ENCODE measurements around the gene OPN1MW3.
A peak's percentile ranks its signal among the peaks of the same experiment; 100 is the strongest.
"Not testable (repeated sequence)": the region's sequence is repeated elsewhere in the genome, so short reads cannot be mapped to it uniquely, and the experiment has no call there.

Gene OPN1MW3

DNA sequence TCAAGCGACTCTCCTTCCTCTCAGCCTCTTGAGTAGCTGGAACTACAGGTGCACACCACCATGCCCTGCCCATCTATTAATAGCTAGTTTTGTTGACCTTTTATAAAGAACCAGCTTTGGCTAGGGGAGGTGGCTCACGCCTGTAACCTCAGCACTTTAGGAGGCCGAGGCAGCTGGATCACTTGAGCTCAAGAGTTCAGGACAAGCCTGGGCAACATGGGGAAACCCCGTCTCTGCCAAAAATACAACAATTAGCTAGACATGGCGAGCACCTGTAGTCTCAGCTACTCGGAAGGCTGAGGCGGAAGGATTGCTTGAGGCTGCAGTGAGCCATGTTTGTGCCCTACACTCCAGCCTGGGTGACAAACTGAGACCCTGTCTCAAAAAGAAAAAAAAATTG lies 40.9 kb downstream of the OPN1MW3 start:
- no peak for DNase-seq

DNA sequence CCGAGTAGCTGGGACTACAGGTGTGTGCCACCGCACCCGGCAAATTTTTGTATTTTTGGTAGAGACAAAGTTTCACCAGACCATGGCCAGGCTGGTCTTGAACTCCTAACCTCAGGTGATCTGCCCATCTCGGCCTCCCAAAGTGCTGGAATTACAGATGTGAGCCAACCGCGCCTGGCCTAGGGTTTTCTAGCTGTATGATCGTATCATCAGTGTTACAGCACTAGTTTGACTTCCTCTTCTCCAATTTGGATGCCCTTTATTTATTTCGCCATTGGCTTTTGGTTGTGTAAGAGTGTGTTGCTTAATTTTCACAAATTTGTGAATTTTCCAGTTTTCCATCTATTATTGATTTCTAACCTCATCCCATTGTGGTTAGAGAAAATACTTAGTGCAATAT lies 43.4 kb downstream of the OPN1MW3 start:
- no peak for DNase-seq

DNA sequence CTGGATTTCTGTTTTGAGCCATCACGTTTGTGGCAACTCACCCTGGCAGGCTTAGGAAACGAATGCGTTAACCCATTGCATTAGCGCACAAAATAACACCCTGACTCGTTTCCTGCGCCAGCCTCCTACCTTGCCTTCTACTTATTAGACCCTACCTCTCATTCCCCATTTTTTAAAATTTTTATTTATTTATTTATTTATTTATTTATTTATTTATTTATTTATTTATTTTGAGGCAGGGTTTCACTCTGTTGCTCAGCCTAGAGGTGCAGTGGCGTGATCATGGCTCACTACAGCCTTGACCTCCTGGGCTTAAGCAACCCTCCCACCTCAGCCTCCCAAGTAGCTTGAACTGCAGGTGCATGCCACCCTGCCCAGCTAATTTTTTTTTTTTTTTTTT lies 45.6 kb downstream of the OPN1MW3 start:
- not testable (repeated sequence) for DNase-seq

DNA sequence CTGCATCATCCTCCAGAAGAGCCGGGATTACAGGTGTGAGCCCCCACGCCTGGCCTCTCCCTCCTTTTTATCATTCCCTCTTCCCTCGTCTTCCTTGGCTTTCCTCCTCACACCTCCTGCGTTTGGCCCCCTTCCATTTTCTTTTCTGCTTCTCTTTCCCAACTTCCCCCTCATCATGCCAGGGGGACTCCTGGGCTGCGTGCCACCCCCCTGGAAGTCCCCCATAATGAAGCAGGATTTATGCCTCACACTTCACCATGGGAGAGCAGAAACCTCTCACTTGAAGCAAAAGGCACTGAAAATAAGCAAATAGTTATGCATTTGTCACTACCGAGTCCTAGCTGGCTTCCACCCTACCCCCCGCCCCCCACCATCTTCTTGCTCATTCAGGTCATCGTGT lies 46.1 kb downstream of the OPN1MW3 start:
- DNase-seq: no peak

DNA sequence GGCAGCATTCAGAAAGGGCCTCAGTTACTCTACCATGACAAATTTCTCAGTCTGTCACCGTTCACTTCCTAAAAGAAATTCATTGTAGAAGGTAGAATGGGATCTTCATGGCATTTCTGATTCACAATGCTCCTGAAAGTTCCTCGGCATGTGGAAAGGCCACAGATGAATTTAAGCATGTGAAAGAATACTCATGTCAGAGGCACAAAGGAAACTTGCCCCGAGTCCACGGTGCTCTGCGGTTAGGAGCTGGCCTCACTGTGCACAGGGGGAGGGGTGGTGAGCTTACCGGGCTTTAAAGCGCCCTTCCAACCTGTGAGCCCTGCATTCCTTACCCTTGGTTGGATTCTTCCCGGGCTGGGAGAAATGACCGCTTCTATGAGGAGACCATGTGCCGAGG lies 47.5 kb downstream of the OPN1MW3 start:
- no peak for DNase-seq

DNA sequence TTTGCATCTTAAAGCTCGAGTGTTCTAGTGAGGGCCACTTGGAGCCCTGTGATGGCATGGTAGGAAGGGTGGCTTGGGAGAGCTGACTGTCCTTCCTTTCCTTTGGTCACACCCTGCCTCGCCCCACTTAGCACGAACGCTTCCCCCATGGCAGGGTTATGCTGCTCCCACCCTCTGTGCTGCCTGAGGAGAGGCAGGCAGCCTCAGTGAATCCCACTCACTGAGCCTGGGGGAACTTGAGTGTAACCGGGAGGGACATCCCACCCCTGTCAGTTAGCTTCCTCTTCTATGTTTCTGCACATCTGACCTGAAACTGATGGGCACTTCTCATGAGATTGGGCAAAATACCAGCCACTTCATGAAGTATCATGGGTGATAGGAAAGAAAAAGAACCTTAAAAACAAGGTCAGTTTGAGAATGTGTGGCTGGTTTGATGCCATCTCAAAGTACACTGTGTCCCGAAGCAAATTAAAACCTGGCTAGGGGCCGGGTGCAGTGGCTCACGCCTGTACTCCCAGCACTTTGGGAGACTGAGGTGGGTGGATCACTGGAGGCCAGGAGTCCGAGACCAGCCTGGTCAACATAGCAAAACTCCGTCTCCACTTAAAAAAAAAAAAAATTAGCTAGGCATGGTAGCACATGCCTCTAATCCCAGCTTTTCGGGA lies 48.3 kb downstream of the OPN1MW3 start:
- no peak for DNase-seq

DNA sequence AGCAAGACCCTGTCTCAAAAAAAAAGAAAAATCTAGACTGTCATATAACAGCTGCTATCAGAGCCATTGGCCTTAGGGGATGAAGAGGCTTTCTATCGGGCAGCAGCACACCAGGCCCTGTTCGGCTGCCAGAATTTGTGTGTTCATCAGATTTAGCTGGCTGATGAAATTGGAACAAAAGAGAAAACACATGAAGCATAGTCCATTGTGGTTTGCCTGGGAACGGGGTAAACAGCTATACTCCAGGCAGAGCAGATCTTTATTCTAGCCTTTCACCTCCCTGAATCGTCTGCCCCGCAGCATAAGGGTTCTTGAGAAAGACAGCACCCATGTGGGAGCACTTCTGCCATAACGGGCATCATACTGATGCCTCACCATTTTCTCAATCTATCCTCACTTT lies 49.8 kb downstream of the OPN1MW3 start:
- no peak for DNase-seq

DNA sequence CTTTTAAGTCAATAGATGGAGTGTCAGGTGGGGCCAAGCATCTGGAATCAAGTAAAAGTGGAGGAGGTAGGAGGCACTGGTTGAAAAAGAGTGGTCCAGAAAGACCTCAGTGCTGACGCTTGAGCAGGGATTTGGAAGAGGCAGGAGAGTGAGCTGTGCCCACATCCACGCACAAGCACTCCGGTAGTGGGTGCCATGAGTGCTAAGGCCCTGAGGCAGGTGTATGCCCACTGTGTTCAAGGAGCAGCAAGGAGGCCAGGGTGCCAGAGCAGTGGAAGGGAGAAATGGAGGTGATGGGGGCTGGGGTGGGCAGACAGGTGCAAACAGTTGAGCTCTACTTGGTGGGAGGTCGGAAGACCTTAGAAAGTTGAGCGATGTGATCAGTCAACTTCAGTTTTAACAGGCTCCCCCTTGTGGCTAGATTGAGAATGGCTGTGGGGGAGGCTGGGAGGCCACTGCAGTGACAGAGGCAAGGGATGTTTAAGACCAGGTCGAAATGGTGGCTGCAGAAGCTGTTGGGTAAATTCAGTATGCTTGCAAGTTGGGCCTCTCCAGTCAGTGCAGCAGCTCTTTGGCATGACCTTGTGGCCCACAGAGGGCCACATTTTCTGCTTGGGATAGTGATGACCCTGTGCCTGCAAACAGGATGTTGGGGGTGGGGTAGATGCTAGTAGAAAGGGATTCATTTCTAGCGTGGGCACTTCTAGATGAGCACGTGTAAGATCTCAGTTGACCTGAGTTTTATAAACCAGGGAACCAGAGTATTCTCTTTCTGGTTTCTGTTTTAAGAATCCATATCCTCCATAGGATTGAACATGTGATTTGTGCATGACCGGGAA lies 50.9 kb downstream of the OPN1MW3 start:
- DNase-seq: peak; percentile 80

DNA sequence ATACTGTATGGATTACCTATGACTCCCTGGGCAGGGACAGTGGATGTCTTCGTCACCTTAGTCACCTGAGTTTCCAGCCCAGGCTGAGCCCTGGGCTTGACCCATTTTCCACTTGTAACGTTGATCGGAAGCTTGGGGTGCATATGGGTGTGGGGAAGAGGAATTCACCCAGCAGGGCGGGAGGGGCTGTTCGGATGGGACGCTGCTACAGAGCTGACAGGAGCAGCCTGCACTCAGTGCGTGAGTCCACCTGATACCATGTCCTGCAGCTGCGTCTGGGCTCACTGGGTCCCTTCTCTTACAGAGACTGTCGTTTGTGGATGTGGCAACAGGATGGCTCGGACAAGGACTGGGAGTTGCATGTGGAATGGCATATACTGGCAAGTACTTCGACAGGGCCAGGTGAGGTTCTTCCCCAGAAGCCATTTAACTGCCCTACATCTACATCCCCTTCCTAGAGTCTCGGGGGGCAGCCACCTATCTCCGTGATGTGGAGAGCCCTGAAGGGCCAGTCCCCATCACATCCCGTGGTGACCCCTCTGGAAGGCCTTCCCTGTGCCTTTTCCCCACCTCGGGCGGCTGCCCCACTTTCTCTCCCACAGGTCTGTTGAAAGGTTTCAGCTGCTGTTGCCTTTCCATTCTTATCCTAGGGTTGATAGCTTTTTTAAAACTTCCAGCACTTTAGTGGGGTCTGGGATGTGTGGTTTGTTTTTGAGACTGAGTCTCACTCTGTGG lies 51.8 kb downstream of the OPN1MW3 start:
- DNase-seq: no peak

DNA sequence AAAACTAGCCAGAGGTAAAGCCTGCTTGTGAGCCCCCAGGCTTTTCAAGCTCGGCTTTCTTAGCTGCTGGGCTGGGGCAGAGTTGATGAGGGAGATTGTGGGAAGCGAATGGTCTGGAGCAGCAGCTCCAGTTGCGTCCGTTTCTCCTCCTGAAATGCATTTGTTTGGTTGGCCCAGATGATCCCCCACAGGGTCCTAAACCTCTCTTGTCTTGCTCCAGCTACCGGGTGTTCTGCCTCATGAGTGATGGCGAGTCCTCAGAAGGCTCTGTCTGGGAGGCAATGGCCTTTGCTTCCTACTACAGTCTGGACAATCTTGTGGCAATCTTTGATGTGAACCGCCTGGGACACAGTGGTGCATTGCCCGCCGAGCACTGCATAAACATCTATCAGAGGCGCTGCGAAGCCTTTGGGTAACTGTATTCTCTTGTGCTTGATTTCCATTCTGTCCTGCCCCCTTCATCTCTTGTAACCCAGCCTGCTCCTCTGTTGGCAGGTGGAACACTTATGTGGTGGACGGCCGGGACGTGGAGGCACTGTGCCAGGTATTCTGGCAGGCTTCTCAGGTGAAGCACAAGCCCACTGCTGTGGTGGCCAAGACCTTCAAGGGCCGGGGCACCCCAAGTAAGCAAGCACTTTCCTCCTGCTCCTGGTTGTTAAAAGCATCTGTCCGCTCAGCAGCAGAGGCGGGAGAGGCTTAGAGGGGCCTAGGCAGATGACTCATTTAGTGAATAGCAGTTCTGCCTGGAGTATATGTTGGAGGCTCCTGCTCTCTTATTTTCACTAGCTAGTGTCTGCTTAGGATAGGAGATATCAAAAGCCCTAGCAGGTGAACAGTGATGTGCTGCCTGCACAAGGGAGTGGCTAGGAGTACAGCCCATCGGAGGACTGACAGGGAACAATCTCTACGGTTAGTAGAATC lies 53.5 kb downstream of the OPN1MW3 start:
- DNase-seq: no peak

DNA sequence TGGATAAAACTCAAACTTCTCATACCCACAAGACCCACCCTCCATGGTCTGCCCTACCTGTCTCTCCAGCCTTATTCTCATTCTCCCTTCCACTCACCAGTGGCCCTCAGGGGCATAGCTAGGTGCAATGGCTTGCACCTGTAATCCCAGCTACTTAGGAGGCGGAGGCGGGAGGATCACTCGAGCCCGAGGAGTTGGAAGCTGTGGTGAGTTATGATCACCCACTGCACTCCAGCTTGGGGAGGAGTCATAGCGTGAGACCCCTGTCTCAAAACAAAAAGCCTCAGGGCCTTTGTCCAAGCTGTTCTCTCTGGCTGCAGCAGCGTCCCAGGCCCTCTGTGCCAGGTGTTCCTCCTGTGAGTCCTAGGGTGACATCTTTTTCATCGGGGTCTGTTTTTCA lies 54.7 kb downstream of the OPN1MW3 start:
- DNase-seq: no peak

DNA sequence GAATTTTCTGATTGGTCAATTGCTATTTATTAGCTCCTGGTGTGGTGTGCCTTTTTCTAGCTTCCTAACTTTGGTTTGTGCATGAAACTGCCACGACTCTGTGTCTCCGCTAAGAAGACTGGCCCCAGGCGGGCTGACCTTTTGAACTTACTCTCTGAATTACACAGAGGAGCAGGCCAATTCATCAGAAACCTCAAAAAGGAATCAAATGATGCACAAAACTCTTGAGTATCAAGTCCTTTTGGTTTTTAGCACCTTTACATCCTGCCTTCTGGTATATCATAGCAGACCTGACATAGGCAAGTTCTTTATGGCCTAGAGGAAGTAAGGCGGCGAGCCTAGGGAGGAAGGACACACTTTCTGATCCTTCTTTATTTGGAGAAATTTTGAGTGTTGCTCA lies 55.8 kb downstream of the OPN1MW3 start:
- no peak for DNase-seq

DNA sequence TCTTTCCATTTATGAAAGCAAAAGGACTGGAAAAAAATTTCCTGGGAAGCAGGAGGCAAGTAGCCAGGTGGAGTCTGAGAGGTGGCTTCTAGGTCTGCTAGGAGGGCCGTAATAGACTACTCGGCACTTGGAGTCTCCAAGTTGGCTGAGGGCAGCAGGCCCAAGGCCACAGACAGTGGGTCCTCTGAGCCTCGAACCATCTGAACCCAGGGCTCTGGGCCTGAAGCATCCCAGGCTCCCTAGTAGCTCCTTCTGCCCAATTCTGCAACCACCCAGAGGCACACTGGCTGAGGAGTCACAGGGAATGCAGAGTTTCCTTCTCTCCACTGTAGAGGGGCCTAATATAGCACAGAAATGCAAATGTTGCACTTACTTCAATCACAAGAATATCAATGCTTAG lies 58.0 kb downstream of the OPN1MW3 start:
- DNase-seq: no peak

DNA sequence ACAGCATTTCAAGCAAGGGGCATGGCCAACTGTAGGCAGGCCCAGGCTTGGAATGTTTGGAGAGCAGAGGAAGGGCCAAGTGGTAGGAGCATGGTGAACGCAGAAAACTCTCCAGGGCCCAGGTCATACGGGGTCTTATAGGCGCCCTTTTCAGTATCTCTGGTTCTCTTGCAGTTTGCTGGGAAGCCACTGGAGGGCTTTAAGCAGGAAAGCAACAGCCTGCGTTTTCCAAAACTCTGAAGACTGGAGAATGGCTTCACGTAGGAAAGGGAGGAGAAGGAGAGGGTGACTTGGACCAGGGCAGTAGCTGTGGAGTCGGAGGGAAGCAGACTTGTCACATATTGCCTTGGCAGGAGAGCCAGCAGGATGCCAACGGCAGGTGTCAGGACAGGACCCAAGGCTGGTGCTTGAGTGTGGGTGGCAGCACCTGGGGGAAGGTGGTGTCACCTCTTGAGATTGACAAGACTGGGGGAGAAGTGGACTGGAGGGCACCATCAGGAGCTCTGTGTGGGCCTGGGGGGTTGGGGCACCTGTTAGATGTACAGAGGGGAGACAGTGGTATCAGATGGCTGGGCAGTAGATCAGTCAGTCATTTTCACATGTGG lies 60.1 kb downstream of the OPN1MW3 start:
- no peak for DNase-seq

DNA sequence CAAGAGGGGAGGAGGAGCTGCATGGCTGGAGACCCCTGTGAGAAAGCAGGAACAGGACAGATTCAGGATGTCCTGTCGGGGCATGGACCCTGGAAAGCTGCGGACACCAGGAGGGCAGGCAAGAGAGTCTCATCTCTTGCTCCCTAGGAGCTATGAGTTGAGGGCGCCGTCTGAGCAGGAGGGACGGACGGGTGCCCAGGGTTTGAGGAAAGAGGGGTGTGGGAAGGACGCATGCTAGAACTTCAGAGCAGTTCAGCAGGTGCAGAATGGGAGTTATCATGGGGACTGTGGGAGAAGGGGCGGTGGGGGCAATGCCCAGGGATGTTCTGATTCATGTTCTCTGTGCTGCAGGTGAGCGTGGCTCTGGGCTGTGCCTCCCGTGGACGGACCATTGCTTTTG lies 63.0 kb downstream of the OPN1MW3 start:
- DNase-seq: no peak
